Progenitor cell of endocrine pancreas (in vitro differentiated cells): Measurements from ENCODE around the gene STK24. TPM values are rescaled to one million over a fixed set of nuclear protein-coding genes. Genes with fewer than 3 reads are reported as not detected.

Source experiments
- DNase-seq: peaks from one replicate; pipeline ENCODE4 v3.0.0; 2021; ENCODE audit warnings: low spot score; ENCODE audit not compliant: unreplicated experiment
- H3K27ac Mint-ChIP-seq: 2 replicates; pipeline ENCODE4 v1.8.0; 2021; ENCODE audit warnings: mild to moderate bottlenecking, moderate library complexity, mixed read lengths
- H3K27me3 Mint-ChIP-seq: 2 replicates; pipeline ENCODE4 v1.8.0; 2021; ENCODE audit warnings: mixed read lengths
- H3K36me3 Mint-ChIP-seq: 2 replicates; pipeline ENCODE4 v1.8.0; 2022; ENCODE audit warnings: mixed read lengths; ENCODE audit not compliant: insufficient read depth
- H3K4me1 Mint-ChIP-seq: 2 replicates; pipeline ENCODE4 v1.8.0; 2021; ENCODE audit warnings: low read depth, mixed read lengths
- H3K4me3 Mint-ChIP-seq: 2 replicates; pipeline ENCODE4 v1.8.0; 2021; ENCODE audit warnings: low read depth, mild to moderate bottlenecking, moderate library complexity, mixed read lengths
- H3K9me3 Mint-ChIP-seq: 2 replicates; pipeline ENCODE4 v1.8.0; 2021; ENCODE audit warnings: low read depth, mixed read lengths
- total RNA-seq: library from RNA; stranded (reverse); gene quantifications from 2 replicates; pipeline ENCODE4 v1.2.1, GENCODE V29; 2021
- TF ChIP-seq, protein P1 (sequence below): fragments of 200-600 bp; sonication (generic); IDR thresholded peaks from one replicate; pipeline ENCODE4 v1.5.0; 2021; ENCODE audit warnings: antibody characterized with exemption, mild to moderate bottlenecking; ENCODE audit not compliant: unreplicated experiment

Gene STK24
- total RNA-seq, 1 donor from 2014 or later = 113 TPM

DNA sequence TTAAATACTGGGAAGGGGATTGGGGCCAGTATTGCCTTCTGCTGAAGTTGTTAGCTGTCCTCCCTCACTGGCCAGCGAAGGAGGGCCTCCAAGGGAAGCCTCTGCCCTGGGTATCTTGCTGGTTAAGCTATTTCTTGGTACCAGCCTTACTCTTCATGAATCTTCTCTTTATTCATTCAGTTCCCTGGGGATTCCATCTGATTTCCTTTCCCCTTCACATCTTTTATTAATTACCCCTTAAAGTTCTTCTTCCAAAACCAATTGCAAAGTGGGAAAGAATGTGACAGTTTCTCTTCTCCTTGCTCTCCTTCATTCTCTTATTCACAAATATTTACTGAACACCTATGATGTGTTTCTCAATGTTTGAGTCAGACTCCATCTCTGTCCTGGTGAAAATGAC, 36.7 kb upstream of the STK24 start:
- no peaks in the 10 kb centered on the region for H3K9me3 Mint-ChIP-seq
- no peak overlapping the region for H3K4me3 Mint-ChIP-seq
- H3K36me3 Mint-ChIP-seq = no peaks in the 10 kb centered on the region
- no peak for DNase-seq
- H3K27me3 Mint-ChIP-seq = peaks cover 10% of the 10 kb centered on the region
- no peaks in the 10 kb centered on the region for H3K4me1 Mint-ChIP-seq
- no peak overlapping the region for H3K27ac Mint-ChIP-seq
- TF ChIP-seq, protein P1, sequence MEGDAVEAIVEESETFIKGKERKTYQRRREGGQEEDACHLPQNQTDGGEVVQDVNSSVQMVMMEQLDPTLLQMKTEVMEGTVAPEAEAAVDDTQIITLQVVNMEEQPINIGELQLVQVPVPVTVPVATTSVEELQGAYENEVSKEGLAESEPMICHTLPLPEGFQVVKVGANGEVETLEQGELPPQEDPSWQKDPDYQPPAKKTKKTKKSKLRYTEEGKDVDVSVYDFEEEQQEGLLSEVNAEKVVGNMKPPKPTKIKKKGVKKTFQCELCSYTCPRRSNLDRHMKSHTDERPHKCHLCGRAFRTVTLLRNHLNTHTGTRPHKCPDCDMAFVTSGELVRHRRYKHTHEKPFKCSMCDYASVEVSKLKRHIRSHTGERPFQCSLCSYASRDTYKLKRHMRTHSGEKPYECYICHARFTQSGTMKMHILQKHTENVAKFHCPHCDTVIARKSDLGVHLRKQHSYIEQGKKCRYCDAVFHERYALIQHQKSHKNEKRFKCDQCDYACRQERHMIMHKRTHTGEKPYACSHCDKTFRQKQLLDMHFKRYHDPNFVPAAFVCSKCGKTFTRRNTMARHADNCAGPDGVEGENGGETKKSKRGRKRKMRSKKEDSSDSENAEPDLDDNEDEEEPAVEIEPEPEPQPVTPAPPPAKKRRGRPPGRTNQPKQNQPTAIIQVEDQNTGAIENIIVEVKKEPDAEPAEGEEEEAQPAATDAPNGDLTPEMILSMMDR = no peak

DNA sequence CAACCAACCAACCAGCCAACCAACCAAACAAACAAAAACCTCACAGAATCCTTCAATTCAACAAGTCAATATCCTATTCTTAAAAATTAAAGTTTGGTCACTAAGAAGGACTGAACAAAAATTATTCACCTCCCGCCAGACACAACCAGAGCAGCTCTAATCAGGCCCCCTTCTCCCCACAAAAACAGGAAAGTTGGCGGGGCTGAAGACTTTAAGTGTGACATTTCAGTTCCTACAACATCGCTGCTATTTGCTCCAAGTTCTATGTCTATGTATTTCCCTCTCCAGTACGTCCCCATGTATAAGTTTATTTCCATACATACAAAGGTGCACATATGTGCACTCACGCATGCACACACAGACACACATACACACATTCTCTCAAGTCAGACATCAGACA, 32.8 kb upstream of the STK24 start:
- peaks cover 6% of the 10 kb centered on the region for H3K27me3 Mint-ChIP-seq
- TF ChIP-seq, protein P1 = no peak
- no peak for DNase-seq
- H3K4me1 Mint-ChIP-seq = peaks cover 2% of the 10 kb centered on the region
- no peaks in the 10 kb centered on the region for H3K9me3 Mint-ChIP-seq
- no peaks in the 10 kb centered on the region for H3K36me3 Mint-ChIP-seq
- no peak overlapping the region for H3K4me3 Mint-ChIP-seq
- no peak overlapping the region for H3K27ac Mint-ChIP-seq

DNA sequence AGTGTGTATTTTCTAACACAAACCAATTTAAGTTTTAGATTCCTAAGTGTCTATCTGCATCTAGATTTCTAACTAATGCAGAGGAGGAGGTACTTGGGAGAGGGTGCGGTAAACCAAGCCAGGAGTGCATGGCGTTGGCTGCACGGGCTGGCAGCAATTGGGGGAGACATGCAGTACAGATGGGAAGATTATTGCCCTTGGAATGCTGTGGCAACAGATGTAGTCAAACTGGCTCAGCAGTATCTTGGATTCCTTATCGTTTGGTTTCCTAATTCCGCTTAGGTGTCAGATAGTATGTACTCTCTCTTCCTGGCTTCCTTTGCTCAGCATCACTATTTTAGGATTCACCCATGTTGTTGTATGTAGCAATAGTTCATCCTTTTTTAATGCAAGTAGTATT, 29.4 kb upstream of the STK24 start:
- no peaks in the 10 kb centered on the region for H3K27me3 Mint-ChIP-seq
- no peaks in the 10 kb centered on the region for H3K36me3 Mint-ChIP-seq
- no peak overlapping the region for H3K4me3 Mint-ChIP-seq
- no peaks in the 10 kb centered on the region for H3K9me3 Mint-ChIP-seq
- no peak overlapping the region for H3K27ac Mint-ChIP-seq
- TF ChIP-seq, protein P1 = no peak
- DNase-seq = no peak
- H3K4me1 Mint-ChIP-seq = peaks cover 4% of the 10 kb centered on the region

DNA sequence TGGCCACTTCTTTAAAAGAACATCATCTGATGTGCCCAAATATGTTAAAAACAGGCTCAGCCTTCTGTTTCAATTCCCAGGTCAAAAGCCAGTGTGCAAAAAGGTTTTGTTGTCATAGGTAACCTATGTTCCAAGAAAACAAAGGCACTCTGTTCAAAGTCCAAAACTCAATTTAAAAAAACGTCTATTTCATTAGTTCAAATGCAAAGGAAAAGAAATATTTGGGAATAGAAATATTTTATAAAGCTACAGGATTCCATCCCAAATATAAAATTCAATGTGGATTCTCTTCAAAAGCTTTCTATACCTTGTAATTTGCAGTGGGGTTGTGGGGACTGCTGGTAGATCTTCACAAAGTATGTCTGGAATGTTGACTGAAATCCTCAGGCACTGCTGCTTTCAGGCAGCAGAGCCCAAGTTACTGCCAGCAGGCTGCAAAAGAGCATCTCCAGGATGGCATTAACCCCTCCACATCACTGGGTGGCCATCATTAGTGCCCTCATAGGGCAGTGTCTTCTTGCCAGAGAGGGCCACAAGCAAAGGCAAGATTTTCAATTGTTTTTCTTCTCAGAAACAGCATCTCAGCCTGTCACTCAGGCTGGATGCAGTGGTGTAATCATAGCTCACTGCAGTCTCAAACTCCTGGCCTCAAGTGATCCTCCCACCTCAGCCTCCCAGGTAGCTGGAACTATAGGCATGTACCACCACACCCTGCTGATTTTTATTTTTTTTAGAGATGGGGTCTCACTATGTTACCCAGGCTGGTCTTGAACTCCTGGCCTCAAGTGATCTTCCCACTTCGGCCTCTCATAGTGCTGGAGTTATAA, 22.8 kb upstream of the STK24 start:
- Mint-ChIP-seq H3K36me3 (no peaks in the 10 kb centered on the region), H3K27ac (peak overlapping the region; percentile 93), H3K27me3 (no peaks in the 10 kb centered on the region), H3K4me3 (no peak overlapping the region), H3K4me1 (peaks cover 16% of the 10 kb centered on the region), H3K9me3 (peaks cover 3% of the 10 kb centered on the region)
- DNase-seq = no peak
- TF ChIP-seq, protein P1 = no peak

DNA sequence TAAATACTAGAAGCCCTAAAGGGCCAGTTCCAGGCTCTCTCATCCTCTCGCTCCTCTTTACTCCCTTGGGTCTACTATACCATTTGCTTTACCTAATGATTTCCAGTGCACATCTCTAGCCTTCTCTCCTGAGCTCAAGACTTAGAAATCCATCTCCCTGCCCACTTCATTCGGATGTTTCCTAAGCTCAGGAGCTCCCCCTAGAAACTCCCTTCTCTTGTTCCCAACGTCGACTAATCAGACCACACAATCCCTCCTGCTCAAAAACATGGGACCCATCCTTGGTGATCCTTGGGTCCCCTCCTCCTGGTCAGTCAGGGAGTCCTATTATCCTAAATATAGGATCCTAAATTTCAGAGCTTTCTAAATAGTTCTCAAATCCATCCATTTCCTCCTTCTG, 21.1 kb upstream of the STK24 start:
- Mint-ChIP-seq H3K27me3 (no peaks in the 10 kb centered on the region), H3K4me1 (peaks cover 21% of the 10 kb centered on the region), H3K9me3 (peaks cover 3% of the 10 kb centered on the region), H3K27ac (no peak overlapping the region), H3K4me3 (no peak overlapping the region), H3K36me3 (no peaks in the 10 kb centered on the region)
- no peak for DNase-seq
- TF ChIP-seq, protein P1 = no peak
